Measurements from ENCODE around the gene LARGE1. TPM values are rescaled to one million over a fixed set of nuclear protein-coding genes. Genes with fewer than 3 reads are reported as not detected.

LARGE1 gene
- total RNA-seq, 1 donor from 2014 or later, result 27.4 TPM

DNA sequence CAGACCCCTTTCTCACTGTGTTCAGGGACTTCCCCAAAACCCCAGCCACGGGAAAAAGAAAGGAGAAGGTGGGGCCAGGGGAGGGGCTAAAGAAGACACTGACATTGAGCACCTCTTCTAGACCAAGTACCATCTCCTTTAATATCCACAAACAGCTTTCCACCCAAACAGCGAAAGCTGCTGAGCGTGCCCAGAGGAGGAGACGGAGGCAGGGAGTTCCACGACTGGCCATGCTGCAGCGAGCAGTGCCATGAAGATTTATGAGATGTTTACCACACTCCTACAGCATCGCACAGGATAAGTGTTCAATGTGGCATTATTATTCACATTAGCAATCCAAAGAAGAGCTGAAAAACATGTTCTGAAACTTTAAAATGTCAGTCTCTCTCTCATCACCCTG, 127.4 kb downstream of the LARGE1 start:
- TF ChIP-seq, protein P1, sequence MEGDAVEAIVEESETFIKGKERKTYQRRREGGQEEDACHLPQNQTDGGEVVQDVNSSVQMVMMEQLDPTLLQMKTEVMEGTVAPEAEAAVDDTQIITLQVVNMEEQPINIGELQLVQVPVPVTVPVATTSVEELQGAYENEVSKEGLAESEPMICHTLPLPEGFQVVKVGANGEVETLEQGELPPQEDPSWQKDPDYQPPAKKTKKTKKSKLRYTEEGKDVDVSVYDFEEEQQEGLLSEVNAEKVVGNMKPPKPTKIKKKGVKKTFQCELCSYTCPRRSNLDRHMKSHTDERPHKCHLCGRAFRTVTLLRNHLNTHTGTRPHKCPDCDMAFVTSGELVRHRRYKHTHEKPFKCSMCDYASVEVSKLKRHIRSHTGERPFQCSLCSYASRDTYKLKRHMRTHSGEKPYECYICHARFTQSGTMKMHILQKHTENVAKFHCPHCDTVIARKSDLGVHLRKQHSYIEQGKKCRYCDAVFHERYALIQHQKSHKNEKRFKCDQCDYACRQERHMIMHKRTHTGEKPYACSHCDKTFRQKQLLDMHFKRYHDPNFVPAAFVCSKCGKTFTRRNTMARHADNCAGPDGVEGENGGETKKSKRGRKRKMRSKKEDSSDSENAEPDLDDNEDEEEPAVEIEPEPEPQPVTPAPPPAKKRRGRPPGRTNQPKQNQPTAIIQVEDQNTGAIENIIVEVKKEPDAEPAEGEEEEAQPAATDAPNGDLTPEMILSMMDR (IDR thresholded peaks at IDR 0.05), result no peak
- H3K4me1 ChIP-seq, result no peaks in the 10 kb centered on the region
- H3K36me3 ChIP-seq, result no peaks in the 10 kb centered on the region
- intact Hi-C loops (cut with DNase I), result no loop called here
- DNase-seq (no peak), ATAC-seq (no peak)
- no peak overlapping the region for H3K4me3 ChIP-seq
- H3K9me3 ChIP-seq, result peaks cover 18% of the 10 kb centered on the region
- H3K27ac ChIP-seq, result no peak overlapping the region
- no peaks in the 10 kb centered on the region for H3K27me3 ChIP-seq (ENCODE audit: low read depth)

DNA sequence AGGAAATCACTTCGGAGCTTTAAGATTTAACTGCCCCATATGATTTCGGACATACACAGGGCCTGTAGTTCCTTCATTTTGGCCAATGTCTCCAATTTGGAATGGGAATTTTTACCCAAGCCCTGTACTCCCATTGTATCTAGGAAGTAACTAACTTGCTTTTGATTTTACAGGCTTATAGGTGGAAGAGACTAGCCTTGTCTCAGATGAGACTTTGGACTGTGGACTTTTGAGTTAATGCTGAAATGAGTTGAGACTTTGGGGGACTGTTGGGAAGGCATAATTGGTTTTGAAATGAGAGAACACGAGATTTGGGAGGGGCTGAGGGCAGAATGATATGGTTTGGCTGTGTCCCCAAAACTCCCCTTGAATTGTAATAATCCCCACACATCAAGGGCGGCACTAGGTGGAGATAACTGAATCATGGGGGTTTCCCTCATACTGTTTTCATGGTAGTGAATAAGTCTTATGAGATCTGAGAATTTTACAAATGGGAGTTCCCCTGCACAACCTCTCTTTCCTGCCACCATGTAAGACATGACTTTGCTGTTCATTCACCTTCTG, 130.5 kb downstream of the LARGE1 start:
- TF ChIP-seq, protein P1 (IDR thresholded peaks at IDR 0.05), result no peak
- no peaks in the 10 kb centered on the region for H3K27me3 ChIP-seq (ENCODE audit: low read depth)
- no peak overlapping the region for H3K4me3 ChIP-seq
- peaks cover 19% of the 10 kb centered on the region for H3K9me3 ChIP-seq
- DNase-seq (no peak), ATAC-seq (no peak)
- no peaks in the 10 kb centered on the region for H3K36me3 ChIP-seq
- H3K4me1 ChIP-seq, result peaks cover 9% of the 10 kb centered on the region
- H3K27ac ChIP-seq, result no peak overlapping the region
- intact Hi-C loops (cut with DNase I), result no loop called here

DNA sequence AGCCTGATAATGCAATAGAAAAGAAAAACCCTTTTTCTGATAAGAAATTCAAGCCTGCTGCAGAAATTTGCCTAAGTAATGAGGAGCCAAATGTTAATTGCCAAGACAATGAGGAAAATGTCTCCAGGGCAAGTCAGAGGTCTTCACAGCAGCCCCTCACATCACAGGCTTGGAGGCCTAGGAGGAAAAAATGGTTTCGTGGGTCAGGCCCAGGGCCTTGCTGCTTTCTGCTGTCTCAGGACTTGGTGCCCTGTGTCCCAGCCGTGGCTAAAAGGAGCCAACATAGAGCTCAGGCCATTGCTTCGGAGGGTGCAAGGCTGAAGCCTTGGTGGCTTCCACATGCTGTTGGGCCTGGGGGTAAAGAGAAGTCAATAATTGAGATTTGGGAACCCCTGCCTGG, 131.3 kb downstream of the LARGE1 start:
- TF ChIP-seq, protein P1 (IDR thresholded peaks at IDR 0.05), result no peak
- H3K4me1 ChIP-seq, result peaks cover 9% of the 10 kb centered on the region
- H3K27ac ChIP-seq, result no peak overlapping the region
- H3K4me3 ChIP-seq, result no peak overlapping the region
- intact Hi-C loops (cut with DNase I), result no loop called here
- no peak for DNase-seq
- H3K36me3 ChIP-seq, result no peaks in the 10 kb centered on the region
- peaks cover 19% of the 10 kb centered on the region for H3K9me3 ChIP-seq
- ATAC-seq, result no peak
- no peaks in the 10 kb centered on the region for H3K27me3 ChIP-seq (ENCODE audit: low read depth)

DNA sequence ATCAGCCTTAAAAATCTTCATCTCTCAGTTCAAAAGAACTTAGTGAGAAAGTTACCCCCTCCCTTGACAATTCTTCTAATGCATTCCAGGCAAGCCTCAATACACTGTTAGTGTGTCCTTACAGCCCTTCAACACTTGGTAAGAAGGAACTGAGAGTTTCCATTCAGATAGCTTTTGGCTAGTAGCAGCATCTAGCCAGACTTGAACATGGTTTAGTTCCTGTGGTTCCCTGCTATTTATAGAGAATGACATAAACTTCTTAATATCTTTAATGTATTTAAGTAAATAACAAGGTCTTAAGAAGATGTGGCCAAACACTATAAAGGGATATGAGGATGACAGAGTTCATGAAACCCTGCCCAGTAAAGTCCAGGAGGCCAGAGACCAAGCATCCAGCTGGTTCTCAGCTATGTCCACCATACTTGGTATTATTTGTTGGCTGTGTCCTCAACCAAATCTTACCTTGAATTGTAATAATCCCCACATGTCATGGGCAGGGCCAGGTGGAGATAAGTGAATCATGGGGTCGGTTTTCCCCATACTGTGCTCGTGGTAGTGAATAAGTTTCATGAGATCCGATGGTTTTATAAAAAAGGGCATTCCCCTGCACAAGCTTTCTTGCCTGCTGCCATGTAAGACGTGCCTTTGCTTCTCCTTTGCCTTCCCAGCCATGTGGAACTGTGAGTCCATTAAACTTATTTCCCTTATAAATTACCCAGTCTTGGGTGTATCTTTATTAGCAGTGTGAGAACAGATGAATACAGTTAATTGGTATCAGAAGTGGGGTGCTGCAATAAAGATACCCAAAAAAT, 132.4 kb downstream of the LARGE1 start:
- Histone ChIP-seq H3K27ac (no peak overlapping the region), H3K9me3 (peaks cover 19% of the 10 kb centered on the region), H3K27me3 (ENCODE audit: low read depth) (no peaks in the 10 kb centered on the region), H3K4me1 (peaks cover 9% of the 10 kb centered on the region), H3K4me3 (no peak overlapping the region), H3K36me3 (no peaks in the 10 kb centered on the region)
- intact Hi-C loops (cut with DNase I), result no loop called here
- no peak for DNase-seq
- ATAC-seq, result no peak
- TF ChIP-seq, protein P1 (IDR thresholded peaks at IDR 0.05), result no peak

DNA sequence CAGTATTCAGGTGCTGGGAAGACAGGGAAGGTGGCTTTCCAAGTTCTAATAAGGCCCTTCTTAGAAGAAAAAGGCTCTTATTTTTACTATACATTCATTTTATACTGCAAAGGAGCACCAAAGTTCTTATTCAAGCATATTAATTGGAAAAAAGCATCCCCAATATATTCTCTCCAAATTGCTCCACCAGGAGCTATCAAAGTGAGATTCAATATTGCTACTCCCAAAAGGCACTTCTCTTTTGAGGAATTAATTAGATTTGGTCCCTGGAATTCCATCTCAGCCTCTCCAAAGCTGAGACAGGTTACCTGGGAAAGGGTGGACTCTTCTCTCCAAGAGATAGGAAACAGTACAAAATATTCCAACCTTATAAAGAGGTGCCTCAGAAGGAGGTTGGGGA, 134.1 kb downstream of the LARGE1 start:
- TF ChIP-seq, protein P1 (IDR thresholded peaks at IDR 0.05), result no peak
- Histone ChIP-seq H3K36me3 (no peaks in the 10 kb centered on the region), H3K27ac (no peak overlapping the region), H3K27me3 (ENCODE audit: low read depth) (no peaks in the 10 kb centered on the region), H3K9me3 (peaks cover 19% of the 10 kb centered on the region), H3K4me1 (peaks cover 9% of the 10 kb centered on the region), H3K4me3 (no peak overlapping the region)
- DNase-seq (no peak), ATAC-seq (no peak)
- intact Hi-C loops (cut with DNase I), result no loop called here

All from lower lobe of right lung (tissue), 2 donors.